ENCODE measurements around the gene MISFA.

GRCh38 chr11:18563090-18563730 lies 36.4 kb upstream of the MISFA start:
- TF ChIP-seq CTCF (IDR thresholded peaks at IDR 0.05) (no peak), POLR2A (IDR thresholded peaks at IDR 0.05; ENCODE audit: low read depth) (no peak), EP300 (IDR thresholded peaks at IDR 0.05) (no peak), POLR2AphosphoS5 (IDR thresholded peaks at IDR 0.05) (no peak)

Data from esophagus muscularis mucosa (tissue), 4 donors.